ENCODE measurements around the gene CLDN9. TPM values are rescaled to one million over a fixed set of nuclear protein-coding genes. Genes with fewer than 3 reads are reported as not detected.
A peak's percentile ranks its signal among the peaks of the same experiment; 100 is the strongest.

CLDN9 gene, protein sequence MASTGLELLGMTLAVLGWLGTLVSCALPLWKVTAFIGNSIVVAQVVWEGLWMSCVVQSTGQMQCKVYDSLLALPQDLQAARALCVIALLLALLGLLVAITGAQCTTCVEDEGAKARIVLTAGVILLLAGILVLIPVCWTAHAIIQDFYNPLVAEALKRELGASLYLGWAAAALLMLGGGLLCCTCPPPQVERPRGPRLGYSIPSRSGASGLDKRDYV
- polyA plus RNA-seq (2013, experiment 1 of 2; ENCODE audit: insufficient read length), result not detected
- polyA plus RNA-seq (2013, experiment 2 of 2; ENCODE audit: insufficient read length), result not detected

- no peak for DNase-seq
Measured at GRCh38 chr16:3012828-3013420, at the start of gene CLDN9. Gene CLDN9, plus strand, starts transcription at chr16:3012923. Its CDS starts 440 bp downstream, at chr16:3013363.

GRCh38 chr16:2963074-2963722 lies 49.5 kb upstream of the CLDN9 start:
- DNase-seq, result no peak

- DNase-seq, result no peak
Measured at GRCh38 chr16:2963723-2964474, 48.8 kb upstream of the CLDN9 start, which contains the start of gene KREMEN2. Gene KREMEN2, plus strand, starts transcription at chr16:2964275. Its CDS starts 246 bp downstream, at chr16:2964521.

GRCh38 chr16:2964475-2965336 lies 48.0 kb upstream of the CLDN9 start:
- DNase-seq, result no peak

DNA sequence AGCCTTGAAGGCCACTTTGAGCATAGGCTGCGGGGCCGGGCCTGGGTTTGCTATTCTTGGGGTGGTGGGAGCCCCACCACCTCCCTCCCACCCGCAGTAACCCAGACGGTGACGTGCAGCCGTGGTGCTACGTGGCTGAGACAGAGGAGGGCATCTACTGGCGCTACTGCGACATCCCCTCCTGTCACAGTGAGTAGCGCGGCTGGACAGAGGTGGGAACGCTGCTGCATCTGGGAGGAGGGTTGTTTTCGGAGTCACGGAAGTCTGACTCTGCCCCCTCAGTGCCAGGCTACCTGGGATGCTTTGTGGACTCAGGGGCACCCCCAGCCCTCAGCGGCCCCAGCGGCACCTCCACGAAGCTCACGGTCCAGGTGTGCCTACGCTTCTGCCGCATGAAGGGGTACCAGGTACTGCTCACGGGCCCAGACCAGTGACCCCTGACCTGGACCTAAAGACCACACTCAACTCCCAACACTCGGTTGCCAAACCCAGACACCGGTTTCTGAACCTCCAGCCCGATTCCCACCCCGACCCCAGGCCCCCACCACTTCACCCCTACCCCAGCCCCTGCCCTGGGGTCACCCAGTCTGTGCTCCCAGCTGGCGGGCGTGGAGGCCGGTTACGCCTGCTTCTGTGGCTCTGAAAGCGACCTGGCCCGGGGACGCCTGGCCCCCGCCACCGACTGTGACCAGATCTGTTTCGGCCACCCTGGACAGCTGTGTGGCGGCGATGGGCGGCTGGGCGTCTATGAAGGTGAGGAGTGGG lies 46.5 kb upstream of the CLDN9 start:
- no peak for DNase-seq

GRCh38 chr16:2966808-2967191 lies 45.9 kb upstream of the CLDN9 start:
- no peak for DNase-seq

DNA sequence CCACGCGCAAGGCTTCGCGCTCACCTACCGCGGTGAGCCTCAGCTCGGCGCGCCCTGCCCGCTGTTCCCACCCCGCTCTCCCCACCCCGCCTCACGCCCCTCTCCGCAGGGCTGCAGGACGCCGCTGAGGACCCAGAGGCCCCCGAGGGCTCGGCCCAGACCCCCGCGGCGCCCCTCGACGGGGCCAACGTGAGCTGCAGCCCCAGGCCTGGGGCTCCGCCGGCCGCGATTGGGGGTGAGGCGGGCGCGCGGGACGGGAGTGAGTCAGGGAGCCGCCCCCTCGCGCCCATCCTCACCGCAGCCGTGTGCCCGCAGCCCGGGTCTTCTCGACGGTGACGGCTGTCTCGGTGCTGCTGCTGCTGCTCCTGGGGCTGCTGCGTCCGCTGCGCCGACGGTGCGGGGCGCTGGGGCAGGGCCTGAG lies 45.5 kb upstream of the CLDN9 start:
- DNase-seq, result no peak

DNA sequence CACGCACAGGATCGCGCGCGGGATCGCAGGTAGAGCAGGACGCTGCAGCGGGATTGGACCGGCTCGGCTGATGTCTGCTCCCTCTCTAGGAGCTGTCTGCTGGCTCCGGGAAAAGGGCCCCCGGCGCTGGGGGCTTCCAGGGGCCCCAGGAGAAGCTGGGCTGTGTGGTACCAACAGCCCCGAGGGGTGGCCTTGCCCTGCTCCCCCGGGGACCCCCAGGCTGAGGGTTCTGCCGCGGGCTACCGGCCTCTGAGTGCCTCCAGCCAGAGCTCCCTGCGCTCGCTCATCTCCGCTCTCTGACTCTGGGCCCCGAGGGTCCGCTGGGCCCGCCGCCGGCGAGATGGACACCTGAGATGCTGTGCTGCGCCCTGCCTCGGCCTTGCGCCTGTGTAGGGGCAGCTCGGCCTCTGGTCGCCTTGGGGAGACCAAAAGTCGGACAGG lies 45.0 kb upstream of the CLDN9 start:
- no peak for DNase-seq

- no peak for DNase-seq
Measured at GRCh38 chr16:2968368-2968737, 44.4 kb upstream of the CLDN9 start.

GRCh38 chr16:2968738-2969544 lies 43.8 kb upstream of the CLDN9 start, which contains the start of gene PAQR4:
Gene PAQR4, plus strand, starts transcription at chr16:2969348. Its CDS starts 327 bp downstream, at chr16:2969675.
- peak; percentile 82 for DNase-seq

DNA sequence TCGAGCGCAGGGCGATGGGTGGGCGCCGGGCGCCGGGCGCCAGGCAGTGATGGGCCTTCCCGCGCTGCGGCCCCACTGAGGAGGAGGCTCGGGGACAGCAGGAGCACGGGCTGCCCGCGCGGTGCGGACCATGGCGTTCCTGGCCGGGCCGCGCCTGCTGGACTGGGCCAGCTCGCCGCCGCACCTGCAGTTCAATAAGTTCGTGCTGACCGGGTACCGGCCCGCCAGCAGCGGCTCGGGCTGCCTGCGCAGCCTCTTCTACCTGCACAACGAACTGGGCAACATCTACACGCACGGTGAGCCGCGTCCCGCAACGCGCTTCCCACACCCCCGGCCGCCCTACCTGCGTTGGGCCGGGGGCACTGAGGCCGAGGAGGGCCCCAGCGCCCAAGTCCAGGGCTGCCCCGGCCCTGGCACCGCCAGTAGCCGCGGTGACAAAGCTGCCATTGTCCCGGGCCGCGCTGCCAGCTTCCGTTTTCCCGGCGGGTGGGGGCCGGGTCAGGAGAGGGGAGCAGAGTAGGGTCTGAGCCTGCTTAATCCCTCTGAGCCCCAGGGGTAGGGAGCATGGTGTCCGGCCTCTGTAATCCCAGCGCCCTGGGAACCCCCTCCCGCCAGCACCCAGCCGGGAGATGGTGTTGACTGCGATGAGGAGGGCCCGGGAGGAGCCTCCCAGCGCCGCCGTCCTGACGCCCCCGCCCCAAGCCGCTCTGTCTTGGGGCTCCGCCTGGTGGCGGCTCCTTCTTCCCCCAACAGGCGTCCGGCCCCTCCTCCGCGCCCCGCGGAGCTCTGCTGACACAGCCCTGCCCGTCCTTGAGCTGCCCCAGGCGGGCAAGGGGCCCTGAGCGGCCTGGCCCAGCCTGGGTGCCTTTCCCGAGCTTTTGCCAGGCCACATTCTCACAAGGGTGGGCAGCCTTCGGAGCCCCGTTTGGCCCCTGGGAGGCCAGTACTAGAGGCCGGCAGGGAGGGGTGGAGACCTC lies 42.9 kb upstream of the CLDN9 start:
- peak; percentile 46 for DNase-seq

GRCh38 chr16:2970563-2970962 lies 42.2 kb upstream of the CLDN9 start:
- no peak for DNase-seq

DNA sequence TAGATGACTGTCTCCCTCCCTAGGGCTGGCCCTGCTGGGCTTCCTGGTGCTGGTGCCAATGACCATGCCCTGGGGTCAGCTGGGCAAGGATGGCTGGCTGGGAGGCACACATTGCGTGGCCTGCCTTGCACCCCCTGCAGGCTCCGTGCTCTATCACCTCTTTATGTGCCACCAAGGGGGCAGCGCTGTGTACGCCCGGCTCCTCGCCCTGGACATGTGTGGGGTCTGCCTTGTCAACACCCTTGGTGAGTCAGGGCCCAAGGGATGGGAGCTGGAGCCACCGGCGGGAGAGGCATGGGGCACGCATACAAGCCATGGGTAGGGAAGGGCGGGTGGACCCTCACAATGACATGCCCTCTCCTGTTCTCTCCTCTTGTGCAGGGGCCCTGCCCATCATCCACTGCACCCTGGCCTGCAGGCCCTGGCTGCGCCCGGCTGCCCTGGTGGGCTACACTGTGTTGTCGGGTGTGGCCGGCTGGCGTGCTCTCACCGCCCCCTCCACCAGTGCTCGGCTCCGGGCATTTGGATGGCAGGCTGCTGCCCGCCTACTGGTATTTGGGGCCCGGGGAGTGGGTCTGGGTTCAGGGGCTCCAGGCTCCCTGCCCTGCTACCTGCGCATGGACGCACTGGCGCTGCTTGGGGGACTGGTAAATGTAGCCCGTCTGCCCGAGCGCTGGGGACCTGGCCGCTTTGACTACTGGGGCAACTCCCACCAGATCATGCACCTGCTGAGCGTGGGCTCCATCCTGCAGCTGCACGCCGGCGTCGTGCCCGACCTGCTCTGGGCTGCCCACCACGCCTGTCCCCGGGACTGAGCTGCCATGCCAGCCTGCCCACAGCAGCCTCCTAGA lies 41.4 kb upstream of the CLDN9 start:
- DNase-seq, result no peak

DNA sequence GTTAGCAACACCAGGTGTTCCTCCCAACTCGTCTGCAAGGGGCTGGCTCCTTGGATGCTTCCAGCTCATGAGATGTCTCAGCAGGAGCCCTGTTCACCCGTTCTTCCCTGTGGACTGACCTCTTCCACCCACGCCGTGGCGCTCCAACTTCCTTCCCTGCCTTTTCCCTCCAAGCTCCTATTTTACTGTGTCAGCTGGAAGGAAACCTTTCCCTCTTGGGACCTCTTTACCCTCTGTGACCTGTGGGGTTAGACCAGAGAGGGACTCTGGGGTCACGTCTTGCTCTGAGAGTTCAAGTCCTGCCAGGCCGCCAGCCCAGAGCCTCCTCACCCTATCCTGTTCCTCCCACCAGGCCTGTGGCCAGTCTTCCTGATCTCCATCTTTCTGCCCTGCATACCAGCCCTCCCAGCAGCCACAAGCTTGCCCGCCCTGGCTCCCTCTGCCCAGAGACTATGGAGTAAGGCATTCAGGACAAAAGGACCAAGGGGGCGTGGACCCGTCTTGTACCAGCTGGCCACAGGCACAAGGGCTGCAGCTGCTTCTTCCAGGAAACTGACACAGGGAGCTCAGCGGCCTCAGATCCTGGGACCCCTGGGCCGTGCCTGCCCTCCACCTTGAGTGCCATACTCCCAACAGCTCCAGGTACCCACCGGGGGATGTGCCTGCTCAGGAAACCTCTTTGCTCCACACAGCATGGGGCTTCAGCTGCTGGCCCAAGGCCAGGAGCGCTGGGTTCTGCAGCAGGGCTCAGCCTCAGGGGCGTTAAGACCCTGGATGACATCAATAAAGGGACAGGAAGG lies 40.5 kb upstream of the CLDN9 start:
- no peak for DNase-seq

DNA sequence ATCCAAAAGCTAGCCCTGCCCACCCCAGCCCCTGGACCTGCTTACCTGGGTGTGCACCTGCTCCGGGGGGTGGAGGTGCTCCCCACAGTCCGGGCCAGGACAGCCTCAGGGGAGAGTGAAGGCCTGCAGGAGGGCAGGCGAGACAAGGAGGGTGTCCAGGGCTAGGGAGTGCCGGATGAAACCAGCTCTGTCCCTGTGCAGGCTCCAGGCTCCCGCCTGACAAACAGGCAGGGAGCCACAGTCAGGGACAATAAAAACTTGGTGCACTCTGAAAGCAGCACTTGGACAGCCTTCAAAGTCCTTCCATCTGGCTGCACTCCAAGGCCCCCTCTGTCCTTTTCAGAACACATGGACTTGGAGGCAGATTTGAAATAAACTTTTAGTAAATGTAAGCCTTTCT lies 39.6 kb upstream of the CLDN9 start:
- no peak for DNase-seq

DNA sequence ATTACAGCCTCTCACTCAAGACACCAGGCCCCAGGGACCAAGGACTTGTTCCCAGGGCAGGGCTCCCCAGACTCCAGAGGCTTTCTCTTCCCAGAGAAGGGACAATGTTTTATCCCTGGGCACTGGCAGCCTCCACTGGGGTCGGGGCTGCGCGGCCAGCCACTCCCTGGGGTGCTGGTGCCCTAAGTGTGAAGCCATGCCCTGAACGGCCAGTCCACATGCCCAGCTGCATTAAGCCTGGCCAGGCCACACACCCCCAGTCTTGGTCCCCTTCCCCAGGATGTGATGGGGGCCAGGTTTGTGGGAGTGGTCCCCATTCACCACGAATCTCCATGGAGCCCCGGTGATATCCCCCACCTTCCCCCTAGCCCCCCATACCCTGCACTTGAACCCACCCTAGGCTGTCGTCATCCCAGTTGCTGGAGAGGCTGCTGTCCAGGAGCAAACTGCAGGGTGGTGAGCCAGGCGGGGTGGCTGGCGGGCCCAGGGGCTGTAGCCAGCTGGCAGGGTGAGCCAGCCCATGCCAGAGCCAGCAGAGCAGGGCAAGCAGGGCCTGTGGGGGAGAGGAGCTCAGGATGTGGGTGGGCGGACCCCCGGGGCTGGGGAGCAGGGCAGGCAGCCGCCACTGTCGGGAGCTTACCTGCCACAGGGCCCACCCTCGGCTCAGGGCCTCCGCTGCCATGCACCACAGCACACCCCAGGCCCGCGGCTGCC lies 39.0 kb upstream of the CLDN9 start:
- no peak for DNase-seq

Measured in fibroblast of skin of abdomen (primary cell).